Umbilical cord (tissue), 2 donors: ENCODE data around the gene CEP41. TPM values are rescaled to one million over a fixed set of nuclear protein-coding genes. Genes with fewer than 3 reads are reported as not detected.
"Not testable (repeated sequence)": the region's sequence is repeated elsewhere in the genome, so short reads cannot be mapped to it uniquely, and the experiment has no call there.

Experiments used
- DNase-seq: peaks from one replicate; pipeline ENCODE4 v3.0.0-alpha.2; 2015; ENCODE audit warnings: low spot score
- total RNA-seq: library from RNA; depleted of rRNA; stranded (reverse); fragments of >200 nt; gene quantifications from one replicate; pipeline ENCODE4 v1.2.3, GENCODE V29; 2014; ENCODE audit warnings: low replicate concordance; ENCODE audit not compliant: insufficient read depth

Gene CEP41
- total RNA-seq, 1 donor from 2014 or later, result 6.7 TPM

DNA sequence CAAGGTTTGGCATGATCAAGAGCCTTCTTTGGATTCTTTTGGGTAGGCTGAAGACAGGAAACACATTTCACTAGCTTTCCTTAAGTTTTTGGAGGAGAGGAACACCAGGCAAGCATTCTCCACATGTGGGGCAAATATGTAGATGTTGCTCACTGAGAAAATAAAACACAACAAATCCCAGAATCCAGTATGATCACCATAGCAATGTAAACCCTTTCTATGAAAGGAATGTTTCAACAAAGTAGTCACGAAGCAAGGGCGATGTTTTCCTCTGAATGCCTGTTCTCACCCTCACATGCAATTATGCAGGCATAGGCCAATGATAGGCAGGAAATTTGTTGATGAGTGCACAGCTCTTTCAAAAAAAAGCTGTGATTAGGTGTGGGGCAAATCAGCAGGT is 20.5 kb upstream of the CEP41 start:
- DNase-seq, result no peak

DNA sequence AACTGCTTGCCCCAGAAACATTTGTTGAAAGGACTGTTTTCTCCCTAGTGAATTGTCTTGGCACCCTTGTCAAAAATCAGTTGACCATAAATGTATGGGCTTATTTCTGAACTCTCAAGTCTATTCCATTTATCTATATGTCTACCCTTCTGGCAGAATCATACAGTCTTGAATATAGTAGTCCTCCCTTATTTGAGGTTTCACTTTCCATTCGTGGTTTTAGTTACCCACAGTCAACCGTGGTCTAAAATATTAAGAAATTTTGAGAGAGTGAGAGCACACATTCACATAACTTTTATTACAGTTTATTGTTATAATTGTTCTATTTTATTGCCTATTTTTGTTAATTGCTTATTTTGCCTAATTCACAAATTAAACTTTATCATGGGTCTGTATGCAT is 17.4 kb upstream of the CEP41 start:
- no peak for DNase-seq

DNA sequence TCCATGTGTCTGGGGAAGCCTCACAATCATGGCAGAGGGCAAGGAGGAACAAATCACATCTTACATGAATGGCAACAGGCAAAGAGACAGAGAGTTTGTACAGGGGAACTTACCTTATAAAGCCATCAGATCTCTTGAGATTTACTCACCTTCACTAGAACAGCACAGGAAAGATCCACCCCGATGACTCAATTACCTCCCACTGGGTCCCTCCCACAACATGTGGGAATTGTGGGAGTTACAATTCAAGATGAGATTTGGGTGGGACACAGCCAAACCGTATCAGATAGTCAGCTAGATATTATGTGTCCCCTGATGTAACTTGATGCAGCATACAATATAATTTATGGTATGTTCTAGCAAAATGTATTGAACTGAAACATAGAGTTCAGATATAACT is 14.1 kb upstream of the CEP41 start:
- DNase-seq, result no peak

DNA sequence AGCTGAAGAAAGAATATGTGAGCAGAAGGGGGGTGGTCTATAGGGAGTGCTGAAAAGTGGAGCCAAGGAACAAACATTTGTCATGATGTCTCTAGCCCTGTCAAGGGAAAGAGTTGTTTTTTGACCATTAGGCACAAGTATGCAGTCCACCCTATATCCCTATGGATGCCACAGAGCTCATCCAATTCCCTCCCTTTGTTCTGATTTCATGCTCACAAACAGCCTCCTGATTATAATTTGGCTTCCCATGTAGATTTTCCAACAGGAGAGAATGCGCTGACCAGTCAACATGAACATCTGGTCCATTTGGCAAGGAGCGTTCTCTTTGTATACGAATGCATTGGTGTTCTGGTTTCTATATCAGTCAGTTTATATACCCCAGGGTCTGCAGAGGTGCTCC is 12.1 kb upstream of the CEP41 start:
- no peak for DNase-seq

DNA sequence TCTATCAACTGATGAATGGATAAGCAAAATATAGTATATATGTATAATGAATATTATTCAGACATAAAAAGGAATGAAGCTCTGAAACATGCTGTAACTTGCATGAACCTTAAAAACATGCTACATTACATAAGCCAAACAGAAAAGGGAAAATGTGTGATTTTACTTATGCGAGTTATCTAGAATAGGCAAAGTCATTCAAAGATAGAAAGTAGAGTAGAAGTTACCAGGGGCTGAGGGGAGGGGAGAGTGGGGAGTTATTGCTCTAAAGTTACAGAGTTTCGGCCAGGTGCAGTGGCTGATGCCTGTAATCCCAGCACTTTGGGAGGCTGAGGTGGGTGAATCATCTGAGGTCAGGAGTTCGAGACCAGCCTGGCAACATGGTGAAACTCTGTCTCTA is 10.5 kb upstream of the CEP41 start:
- not testable (repeated sequence) for DNase-seq

DNA sequence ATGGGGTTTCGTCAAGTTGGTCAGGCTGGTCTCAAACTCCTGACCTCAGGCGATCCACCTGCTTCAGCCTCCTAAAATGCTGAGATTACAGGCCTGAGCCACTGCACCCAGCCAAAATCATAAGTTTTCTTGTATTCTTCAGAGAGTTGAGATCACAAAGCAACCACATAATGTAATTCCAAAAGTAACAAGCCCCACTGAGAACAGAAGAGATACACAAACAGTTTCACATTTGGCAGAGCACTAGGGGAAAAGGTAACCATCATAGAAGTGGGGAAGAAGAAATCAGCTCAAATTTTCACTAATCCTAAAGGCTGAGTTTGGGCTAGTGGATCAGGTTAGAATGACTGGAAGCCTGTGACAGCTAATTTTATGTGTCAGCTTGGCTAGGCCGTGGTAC is 5.4 kb upstream of the CEP41 start:
- no peak for DNase-seq

DNA sequence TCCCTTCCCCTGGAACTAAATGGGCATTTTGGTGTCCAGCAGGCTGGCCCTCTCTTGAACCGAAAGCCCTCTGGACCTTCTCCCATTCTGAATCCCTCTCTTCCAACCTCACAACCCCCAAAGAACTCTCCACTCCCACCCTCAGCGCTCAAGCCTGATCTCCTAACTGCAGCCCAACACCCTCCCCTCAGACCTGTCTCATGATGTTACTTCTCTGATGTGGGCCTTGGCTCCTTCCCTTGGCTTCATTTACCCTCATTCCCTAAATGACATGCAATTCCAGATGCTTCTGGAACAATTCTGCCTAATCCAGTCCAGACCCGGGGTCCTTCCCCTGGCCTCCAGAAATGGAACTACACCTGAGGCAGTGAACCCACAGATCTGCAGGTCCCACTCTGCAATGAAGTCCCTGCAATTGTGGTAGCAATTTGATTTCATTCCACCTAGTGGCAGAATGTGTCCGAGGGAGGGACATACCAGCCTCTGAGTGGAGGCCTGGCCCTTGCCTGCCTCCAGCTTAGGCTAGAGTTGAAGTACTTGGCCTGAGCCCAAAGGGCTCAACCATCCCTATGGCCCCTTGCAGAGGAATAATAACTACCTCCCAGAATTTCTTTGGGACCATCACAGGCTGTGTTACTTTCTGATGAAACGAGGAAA is 4.1 kb upstream of the CEP41 start:
- no peak for DNase-seq

DNA sequence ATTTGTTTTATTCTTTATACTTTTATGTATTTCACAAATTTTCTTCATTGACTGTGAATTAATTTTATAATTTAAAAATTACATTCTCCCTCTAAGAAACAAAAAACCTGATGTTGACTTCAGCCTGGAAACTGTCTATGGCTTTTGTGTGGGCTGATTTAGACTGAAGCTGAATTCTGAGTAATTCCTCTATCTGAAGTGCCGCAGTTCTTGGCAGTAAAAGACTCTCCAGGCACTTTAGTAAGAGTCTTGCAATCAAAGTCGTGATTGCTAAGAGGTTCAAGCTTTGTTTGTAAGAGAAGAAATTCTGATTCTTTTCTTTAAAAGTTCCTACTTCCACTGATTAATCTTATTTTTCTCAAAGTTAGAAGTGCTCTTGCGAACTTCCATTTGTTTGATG is 3.4 kb upstream of the CEP41 start:
- peak; percentile 92 for DNase-seq

DNA sequence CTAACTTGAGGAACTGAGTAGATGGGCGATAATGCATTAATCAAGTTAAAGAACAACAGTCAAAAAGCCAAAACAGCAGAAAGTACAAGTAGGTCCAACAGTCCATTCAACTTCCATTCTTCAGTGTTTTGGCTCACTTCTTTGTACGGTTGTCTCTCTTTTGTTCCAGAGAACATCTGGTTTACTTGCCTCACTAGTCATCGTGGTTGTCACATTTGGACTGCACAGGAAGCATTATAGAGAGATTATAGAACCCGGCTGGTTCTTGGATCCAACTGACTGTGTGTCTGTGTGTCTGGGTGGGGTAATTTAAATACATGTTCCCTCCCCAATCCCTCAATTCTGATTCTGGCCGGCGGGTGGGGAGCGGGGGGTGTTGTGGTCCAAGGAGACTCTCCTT is 1.8 kb upstream of the CEP41 start:
- DNase-seq, result no peak

DNA sequence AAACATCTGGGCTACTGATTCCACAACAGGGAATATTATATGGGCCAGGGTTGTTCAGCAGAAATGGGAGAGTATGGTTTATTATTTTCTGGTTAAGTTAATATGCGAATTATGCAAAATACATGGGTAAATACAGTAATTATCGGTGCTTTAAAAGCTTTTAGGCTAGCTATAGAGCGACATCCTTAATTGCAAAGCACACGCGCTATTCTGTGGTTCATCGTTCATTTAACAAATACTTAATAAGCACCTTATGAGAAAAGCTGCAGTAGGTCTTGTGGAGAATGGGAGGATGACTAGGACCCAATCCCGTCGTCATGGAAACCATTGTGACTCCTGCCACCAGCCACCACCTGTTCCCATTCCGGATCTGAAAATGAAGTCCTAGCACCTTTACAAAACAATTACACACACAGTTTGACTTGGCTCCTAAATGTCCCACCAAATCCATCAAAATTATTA is 623 bp upstream of the CEP41 start:
- DNase-seq, result peak; percentile 22

DNA sequence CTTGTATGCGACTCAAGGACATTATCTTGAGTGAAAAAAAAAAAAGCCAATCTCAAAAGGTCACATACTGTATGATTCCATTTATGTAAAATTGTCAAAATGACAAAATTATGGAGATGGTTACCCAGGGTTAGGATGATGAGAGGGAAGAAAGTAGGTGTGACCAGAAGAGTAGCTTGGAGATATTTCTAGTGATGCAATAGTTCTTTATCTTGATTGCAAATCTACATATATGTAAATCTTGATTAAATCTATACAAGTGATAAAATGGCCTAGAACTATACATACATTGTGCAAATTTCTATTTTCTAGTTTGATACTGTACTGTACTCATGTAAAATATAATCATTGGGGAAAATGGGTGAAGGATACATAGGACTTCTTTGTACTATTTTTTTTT is 4.6 kb downstream of the CEP41 start:
- DNase-seq, result no peak

DNA sequence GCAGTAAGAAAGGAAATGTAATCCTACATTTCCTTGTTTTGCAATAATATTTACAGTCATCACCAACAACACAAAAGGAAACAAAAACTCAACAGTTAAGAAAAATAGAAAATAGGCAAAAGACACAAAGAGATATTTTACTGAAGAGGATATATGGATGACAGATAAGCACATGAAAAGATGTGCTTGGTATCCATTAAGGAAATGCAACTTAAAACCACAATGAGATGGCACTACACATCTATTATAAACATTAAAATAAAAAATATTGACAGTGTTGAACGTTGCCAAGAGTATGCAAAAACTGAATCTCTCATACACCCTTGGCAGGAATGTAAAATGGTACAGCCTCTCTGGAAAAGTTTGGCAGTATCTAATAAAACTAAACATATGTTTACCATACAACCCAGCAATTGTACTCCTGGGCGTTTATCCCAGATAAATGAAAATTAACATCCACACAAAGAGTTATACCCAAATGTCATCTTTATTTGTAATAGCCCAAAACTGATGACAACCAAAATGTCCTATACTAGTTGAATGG is 5.4 kb downstream of the CEP41 start:
- DNase-seq, result no peak

DNA sequence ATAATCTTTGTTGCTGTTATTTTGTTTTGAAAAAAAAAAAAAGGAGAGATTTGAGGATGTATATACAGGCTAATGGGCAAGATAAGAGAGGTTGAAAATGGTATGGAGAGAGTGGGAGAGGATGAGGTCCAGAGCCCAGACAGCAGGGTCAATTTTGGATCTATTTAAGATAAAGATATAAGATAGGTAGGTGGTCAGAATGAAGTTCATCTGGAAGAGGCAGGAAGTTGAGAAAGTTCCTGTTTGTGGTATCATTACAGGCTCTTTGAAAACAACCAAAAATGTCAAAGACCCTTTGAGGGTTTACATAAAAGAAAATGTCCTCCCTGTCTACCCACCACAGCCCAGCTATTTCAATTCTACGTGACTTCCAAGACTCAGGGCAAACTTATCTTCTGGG is 7.5 kb downstream of the CEP41 start:
- no peak for DNase-seq

DNA sequence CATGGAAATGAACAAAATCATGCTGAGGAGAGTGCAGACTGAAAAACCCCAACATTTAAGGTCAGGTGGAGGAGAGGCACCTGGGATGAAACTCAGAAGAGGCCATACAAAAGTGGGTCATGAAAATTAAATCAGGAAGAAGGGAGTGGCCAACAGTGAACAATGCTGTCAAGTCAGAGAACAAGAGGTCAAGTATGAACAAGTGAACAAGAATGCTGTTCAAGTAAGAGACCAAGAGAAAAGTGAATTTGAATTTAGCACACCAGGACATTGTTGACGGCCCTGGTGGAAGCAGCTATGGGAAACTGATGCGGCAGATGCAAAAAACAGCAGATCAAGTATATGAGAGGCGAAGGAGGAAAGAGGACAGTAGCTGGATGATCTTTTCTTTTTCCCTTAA is 7.9 kb downstream of the CEP41 start:
- no peak for DNase-seq

DNA sequence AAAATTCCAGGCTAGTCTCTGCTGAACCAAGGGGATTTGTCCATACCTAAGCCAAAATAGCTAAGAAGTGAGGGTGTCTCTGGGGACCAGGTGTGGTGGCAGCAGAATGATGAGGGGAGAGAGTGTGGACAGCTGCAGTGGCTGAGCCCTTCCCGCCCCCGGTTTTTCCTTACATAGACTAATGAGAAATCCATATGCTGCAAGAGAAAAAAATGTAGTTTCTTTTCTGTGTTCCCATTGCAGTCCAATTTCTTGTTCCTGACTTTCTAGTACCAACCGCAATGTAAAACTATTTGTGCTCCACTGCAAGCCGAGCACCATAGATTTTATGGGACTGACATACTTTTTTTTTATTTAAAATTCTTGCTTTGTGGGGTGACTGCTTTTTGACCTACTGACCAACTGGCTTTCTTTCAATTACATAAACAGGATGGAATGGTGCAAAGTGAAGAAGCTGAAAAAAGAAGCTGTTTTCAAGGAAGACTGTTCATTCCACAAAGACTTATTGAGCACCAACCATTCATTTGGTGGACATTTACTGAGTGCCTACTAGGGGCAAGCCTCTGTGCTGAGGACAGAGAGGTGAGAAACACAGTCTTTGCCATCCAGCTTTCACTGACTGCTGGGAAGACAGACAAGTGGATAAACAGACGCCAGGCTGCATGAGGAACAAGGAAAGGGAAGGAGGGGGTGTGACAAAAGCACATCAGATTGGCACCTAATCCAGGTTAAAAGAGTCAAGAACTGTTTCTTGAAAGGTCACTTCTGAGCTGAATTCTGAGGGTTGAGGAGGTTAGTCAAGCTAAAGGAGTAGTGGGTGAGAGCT is 9.8 kb downstream of the CEP41 start:
- peak; percentile 74 for DNase-seq

DNA sequence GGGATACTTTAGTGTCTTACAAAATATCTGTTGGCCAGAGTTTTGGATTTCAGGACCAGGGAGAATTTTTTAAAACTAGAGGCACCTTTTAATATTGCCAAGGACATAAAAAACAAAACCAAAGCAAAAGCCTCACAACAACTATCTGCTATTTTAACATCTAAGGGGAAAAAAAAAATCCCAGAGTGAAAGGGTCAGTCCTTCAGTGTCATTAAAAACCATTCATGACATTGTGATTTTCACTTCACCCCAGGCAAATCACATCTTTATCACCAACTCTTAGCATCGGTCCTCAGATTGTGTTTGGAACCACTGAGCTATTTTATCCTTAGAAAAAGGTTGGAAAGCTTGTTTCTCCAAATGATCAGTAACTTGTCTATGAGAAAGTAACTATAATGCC is 10.7 kb downstream of the CEP41 start:
- DNase-seq, result no peak

DNA sequence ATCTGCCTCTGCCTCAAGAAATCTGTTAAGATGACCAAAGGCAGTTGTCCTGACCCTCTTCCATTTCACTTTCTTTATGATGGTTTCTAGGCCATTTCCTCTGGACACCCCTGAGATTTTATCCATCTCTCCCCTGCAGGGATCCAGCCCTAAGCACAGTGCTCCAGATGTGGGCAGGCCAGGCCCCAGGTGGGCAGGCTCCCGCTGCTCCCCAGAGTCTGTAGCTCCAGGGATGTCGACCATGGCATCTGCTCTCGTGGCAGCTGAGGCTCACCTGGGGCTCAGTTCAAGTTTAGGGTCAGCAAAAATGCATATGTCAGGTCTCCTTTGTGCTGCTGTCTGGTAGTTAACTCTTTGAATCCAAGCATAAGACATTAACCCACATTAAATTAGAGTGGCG is 11.8 kb downstream of the CEP41 start:
- no peak for DNase-seq

DNA sequence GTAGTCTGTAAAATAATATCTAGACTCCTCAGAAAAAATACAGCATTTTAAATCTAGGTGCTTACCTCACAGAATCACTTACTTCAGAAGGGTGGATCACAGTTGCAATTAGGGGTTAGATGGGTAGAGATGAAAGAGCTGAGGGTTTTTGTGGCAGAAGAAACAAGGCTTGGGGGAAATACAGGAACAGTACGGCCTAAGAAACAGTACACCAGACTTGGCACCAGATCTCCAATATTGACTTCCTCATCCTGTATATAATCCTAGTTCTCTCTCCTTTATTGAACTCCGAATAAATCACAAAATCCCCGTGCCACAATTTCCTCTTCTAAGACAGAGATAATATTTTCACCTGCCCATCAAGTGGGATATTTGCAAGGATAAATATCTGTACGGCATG is 14.3 kb downstream of the CEP41 start:
- DNase-seq, result no peak

DNA sequence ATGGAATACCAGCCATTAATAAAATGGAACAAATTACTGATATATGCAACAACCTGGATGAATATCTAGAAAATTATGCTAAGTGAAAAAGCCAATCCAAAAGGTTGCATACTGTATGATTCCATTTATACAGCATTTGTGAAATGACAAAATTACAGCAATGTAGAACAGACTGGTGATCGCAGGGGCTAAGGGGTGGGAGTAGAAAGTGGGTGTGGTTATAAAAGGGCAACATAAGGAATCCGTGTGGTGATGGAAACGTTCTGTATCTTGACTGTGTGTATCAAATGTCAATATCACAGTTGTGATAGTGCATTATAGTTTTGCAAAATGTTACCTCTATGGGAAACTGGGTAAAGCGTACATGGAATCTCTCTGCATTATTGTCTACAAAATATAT is 15.0 kb downstream of the CEP41 start:
- no peak for DNase-seq

DNA sequence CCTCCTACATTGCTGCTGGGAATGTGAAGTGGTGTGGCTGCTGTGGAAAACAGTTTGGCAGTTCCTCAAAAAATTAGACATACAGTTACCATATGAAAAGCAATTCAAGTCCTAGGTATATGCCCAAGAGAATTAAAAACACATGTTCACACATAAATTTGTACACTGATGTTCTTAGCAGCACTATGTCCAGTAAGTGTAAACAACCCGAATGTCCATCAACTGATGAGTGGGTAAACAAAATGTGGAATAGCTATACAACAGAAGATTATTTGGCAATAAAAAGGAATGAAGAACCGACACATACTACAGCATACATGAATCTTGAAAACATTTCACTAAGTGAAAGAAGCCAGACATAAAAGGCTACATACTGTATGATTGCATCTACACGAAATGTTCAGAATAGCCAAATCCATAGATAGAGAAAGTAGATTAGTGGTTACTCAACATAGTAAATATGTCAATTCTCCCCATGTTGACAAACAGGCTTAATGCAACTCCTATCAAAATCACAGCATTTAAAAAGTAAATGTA is 17.2 kb downstream of the CEP41 start:
- DNase-seq, result no peak

DNA sequence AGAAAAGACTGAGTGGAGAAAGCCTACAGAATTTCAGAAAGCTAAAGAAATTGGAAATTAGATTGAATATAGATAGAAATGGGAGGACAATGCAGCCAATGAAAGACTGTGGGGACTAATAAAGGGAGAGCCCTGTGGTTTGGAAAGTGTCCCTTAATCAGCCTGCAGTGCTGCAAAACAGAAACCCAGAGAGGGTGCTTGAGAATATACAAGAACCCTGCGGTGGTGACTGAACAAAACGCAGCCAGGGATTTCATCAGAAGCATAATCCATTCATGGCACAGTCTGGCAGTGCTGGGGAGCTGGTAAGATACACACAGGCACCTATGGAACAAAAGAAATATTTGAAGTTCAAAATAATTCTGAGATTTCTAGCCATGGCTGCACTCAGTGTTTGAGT is 19.1 kb downstream of the CEP41 start:
- no peak for DNase-seq

DNA sequence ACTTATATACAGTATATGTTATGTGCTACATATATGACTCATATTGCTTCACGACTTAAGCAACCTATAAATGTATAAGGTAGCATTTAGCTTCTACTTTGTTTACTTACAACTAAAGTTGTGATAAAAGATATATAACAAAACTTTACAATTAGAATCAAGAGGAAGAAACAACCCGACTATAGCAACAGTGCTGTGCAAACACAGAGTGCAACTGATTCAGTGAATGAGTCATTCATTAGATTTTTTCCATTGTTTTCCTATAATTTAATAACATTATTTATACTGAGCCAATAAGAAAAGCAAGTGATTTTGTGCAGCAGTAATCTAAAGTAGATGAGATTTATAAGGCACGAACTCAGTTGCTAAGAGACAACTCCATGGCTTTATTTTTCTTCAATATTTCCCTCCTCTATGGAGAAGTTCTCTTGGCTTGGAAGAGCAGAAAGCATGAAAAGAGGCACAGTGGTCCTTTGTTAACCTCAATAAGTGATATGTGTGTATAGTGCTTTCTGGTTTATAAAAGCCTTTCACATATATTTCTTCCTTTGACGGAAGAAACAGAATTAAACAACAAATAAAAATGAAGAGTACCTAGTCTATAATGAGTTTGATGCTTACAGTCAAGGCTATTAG is 19.8 kb downstream of the CEP41 start:
- no peak for DNase-seq
